ENCODE measurements around the gene MARCHF11. TPM values are rescaled to one million over a fixed set of nuclear protein-coding genes. Genes with fewer than 3 reads are reported as not detected.
A peak's percentile ranks its signal among the peaks of the same experiment; 100 is the strongest.

MARCHF11 gene
- total and polyA plus RNA-seq, 8 donors, result 0.17 TPM; not detected in 7

DNA sequence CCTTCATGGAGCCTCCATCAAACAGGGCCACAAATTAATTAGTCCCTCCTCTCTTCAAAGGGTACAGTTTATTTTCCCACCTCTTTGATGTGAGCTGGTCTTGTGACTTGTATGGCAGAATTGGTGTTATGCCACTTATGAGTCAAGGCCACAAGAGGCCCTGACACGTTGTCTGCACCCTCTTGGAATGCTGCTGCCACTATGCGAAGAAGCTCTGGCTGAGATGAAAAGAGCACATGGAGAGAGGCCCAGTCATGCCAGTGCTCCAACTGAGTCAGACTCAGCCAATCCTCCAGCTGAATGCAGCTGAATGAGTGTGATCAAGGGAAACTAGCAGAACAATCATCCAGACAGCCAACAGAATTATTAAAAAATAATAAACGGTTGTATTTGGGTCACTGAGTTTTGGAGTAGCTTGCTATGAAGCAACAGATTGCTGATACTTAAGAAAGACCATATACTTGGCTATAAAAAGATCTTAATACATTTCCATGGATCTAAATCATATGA lies 128.3 kb downstream of the MARCHF11 start:
- H3K4me1 ChIP-seq, result no peaks in the 10 kb centered on the region
- ATAC-seq (no peak), DNase-seq (peak in 2 of 4 donors; percentile 45 to 47)
- no peaks in the 10 kb centered on the region for H3K27me3 ChIP-seq
- no peaks in the 10 kb centered on the region for H3K9me3 ChIP-seq
- no peak overlapping the region for H3K27ac ChIP-seq
- H3K4me3 ChIP-seq, result no peak overlapping the region
- TF ChIP-seq, protein P1, sequence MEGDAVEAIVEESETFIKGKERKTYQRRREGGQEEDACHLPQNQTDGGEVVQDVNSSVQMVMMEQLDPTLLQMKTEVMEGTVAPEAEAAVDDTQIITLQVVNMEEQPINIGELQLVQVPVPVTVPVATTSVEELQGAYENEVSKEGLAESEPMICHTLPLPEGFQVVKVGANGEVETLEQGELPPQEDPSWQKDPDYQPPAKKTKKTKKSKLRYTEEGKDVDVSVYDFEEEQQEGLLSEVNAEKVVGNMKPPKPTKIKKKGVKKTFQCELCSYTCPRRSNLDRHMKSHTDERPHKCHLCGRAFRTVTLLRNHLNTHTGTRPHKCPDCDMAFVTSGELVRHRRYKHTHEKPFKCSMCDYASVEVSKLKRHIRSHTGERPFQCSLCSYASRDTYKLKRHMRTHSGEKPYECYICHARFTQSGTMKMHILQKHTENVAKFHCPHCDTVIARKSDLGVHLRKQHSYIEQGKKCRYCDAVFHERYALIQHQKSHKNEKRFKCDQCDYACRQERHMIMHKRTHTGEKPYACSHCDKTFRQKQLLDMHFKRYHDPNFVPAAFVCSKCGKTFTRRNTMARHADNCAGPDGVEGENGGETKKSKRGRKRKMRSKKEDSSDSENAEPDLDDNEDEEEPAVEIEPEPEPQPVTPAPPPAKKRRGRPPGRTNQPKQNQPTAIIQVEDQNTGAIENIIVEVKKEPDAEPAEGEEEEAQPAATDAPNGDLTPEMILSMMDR (IDR thresholded peaks at IDR 0.05), result no peak
- no peaks in the 10 kb centered on the region for H3K36me3 ChIP-seq
- intact Hi-C loops (cut with DNase I), result no loop called here

DNA sequence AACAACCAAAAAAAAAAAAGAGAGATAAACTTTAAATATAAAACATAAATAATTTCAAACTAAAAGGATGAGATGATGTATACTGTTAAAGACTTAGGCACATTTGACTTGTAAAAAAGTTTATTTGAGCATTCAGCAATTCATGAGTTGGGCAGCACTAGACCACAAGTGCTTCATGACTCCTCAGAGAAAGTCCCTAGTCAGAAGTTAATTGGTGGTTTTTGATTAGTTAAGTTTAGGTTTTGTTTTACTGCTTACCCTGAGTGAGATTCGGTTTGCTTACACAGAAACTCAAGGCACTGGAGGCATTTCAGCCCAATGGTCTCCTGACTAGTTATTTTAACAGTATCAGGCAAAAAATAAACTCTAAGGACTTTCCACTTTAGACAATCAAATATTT lies 129.2 kb downstream of the MARCHF11 start:
- no peak for DNase-seq
- Histone ChIP-seq H3K36me3 (no peaks in the 10 kb centered on the region), H3K27ac (no peak overlapping the region), H3K4me3 (no peak overlapping the region), H3K27me3 (no peaks in the 10 kb centered on the region), H3K9me3 (no peaks in the 10 kb centered on the region), H3K4me1 (no peaks in the 10 kb centered on the region)
- TF ChIP-seq, protein P1 (IDR thresholded peaks at IDR 0.05), result no peak
- intact Hi-C loops (cut with DNase I), result no loop called here
- ATAC-seq, result no peak

DNA sequence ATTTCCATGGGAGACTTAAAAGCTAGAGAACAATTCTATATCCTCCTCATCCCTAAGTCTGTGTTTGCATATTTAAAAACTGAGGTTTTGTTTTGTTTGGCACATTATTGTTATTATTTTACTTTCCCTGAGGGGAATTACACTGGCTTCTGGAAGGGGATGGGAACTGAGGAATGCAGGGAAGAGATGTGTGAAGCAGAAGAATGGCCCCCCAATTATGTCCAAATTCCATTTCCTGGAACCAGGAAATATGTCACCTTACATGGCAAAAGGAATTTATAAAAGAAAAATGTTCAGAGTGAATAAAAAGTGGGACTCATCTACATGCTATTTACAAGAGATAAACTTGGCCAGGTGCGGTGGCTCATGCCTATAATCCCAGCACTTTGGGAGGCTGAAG lies 129.8 kb downstream of the MARCHF11 start:
- no peaks in the 10 kb centered on the region for H3K4me1 ChIP-seq
- DNase-seq, result no peak
- no peaks in the 10 kb centered on the region for H3K9me3 ChIP-seq
- TF ChIP-seq, protein P1 (IDR thresholded peaks at IDR 0.05), result no peak
- H3K36me3 ChIP-seq, result no peaks in the 10 kb centered on the region
- H3K27me3 ChIP-seq, result no peaks in the 10 kb centered on the region
- H3K4me3 ChIP-seq, result no peak overlapping the region
- intact Hi-C loops (cut with DNase I), result no loop called here
- H3K27ac ChIP-seq, result no peak overlapping the region
- ATAC-seq, result no peak

DNA sequence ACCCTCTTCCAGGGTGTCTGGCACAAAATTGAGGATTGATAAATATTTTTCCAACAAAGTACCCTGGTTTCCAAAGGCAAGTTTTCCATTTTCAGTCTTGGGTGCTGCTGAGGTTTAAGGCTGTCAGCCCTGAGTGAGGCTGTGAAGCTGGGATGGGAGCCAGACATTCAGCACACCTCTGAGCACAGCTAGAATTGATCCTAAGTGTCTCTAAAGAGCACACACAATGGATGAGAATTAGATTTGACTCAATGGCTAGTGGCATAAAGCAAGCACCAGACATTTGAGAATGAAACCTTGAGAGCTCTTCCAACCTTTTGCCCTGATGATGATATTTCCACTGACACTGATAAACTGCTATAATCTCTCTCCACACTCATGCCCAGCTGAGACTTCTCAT lies 131.5 kb downstream of the MARCHF11 start:
- DNase-seq (no peak), ATAC-seq (no peak)
- intact Hi-C loops (cut with DNase I), result no loop called here
- TF ChIP-seq, protein P1 (IDR thresholded peaks at IDR 0.05), result no peak
- no peaks in the 10 kb centered on the region for H3K4me1 ChIP-seq
- H3K27me3 ChIP-seq, result no peaks in the 10 kb centered on the region
- H3K27ac ChIP-seq, result no peak overlapping the region
- no peaks in the 10 kb centered on the region for H3K9me3 ChIP-seq
- no peak overlapping the region for H3K4me3 ChIP-seq
- no peaks in the 10 kb centered on the region for H3K36me3 ChIP-seq

DNA sequence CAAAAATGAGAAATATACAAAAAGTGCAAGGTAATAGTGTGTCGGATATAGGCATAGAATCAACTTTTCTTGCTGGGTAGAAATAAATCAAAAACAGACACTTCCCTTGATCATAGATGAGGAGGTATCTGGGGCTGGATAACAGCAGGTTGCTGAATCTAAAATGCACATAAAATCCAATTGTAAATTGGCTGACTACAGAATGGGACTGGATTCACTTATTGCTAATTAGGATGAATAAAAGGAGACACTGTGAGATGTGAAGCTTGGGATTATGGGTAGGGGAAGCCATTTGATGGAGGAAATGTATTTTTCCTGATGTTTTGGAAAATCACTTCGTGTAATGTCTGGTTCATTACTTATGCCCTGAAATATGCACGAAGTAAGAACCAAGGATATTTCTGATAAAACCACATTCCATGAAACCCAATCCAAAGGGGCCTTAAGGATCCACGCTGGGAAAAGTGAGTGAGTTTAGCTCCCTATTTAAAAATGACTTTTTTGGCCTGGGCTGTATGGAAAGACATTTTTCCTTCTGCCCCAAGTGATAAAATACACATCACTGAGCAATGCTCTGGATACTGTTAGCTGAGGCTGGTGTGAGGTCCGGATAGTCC lies 136.1 kb downstream of the MARCHF11 start:
- ATAC-seq, result no peak
- Histone ChIP-seq H3K4me3 (no peak overlapping the region), H3K27ac (no peak overlapping the region), H3K36me3 (no peaks in the 10 kb centered on the region), H3K9me3 (peaks cover 0 to 2% of the 10 kb centered on the region in 2 donors), H3K4me1 (no peaks in the 10 kb centered on the region), H3K27me3 (no peaks in the 10 kb centered on the region)
- no peak for DNase-seq
- intact Hi-C loops (cut with DNase I), result no loop called here
- TF ChIP-seq, protein P1 (IDR thresholded peaks at IDR 0.05), result no peak
